GM04503 (cell line): Measurements from ENCODE around the gene FCER1G.

Experiments used
- DNase-seq: peaks from one replicate; pipeline ENCODE4 v3.0.0-alpha.2; 2012; ENCODE audit warnings: low read depth

The FCER1G gene

DNA sequence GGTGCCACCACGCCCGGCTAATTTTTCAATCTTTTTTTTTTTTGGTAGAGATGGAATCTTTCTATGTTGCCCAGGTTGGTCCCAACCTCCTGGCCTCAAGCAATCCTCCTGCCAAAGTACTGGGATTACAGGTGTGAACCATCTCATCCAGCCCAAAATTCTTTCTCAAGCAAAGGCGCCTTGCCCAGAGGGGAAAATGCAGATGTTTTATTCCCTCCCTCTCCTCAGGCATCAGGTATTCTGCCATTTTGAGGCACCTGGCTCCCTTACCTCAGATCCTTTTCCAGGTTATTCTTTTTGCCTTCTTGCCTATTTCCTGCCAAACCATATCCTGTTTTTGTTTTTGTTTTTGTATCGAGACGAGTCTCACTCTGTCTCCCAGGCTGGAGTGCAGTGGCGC is 26.7 kb upstream of the FCER1G start:
- DNase-seq: no peak

DNA sequence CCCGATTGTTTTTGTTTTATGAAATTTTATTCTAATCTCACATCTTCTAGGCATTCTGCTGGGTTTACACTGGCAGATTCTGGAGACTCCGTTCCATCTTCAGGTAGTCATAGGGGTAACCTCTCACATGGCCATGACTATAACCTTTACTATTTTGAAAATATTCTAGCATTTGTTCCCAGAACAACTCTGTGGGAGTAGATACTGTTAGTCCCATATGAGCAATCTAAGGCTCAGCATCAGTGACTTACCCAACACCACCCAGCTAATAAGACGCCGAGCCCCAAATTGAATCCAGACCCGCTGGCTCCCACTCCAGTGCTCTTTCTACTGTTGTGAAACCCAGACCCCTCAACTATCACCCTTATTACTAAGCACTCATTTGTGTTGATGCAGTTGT is 26.1 kb upstream of the FCER1G start:
- no peak for DNase-seq

- no peak for DNase-seq
These were observed 24.1 kb upstream of the FCER1G start for GRCh38 chr1:161190962-161191521.

DNA sequence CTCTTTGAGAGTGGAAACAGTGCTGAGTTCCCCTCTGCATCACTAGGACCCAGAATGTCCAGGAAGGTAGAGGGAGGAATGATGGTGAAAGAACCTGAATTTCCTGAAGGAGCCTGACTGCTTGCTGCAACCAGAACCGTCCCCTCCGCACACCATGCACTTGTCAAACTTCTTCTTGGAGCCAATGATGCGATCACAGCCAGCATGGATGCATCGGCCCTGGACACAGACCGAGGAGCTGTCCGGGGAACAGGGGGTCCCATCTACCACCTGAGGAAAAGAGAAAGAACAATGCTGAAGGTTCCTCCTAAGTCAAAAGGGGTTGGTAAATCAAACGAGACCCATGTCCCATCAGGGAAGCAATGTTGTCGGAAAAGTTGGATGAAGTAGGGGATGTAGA is 23.1 kb upstream of the FCER1G start:
- no peak for DNase-seq

- DNase-seq: no peak
These were observed 22.3 kb upstream of the FCER1G start for GRCh38 chr1:161192476-161193465.

DNA sequence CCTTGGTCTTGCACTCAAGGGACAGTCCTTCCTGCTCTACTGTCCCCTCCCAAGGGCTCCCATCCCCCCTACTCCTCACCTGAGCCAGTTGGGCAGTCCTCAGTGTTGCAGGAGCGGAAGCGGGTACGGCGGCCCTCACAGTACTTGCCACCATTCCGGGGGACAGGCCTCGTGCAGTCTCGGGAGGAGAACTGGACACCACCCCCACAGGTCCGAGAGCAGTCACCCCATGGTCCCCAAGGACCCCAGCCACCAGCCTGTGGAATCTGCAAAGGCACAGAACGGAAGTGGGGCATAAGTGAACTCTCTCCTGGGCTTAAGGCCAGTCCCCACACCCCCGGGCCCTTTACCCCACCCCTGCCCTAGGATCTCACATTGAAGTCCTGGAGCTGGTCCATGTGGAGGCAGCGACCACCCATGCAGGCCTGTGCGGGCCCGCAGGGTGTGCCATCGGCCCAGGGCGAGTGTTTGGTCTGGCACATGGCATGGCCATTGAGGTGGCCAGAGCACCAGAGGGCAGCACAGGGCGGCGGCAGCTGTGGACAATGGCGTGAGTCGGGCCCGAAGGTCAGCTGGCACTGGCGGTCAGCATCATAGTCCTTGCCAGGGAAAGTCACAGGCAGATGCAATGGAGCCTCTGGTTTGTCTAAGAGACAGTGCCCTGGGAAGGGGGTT is 21.4 kb upstream of the FCER1G start:
- DNase-seq: no peak

DNA sequence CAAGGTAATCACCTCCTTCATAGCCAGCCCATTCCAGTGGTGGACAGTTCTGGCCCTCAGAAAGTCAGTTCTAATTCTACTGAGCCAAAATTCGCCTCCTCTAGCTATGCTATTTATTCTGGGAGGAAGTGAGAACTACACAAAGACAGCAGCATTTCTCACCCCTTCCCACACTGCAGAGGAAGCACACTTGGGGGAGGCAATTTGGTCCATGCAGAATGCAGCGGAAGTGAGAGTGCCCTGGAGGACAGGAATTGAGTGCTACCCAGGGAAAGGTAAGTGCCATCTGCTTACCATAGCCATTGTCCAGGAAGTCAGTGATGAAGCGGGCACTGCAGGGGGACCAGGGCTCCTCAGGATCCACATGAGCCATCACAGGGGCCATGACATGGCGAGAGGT is 19.9 kb upstream of the FCER1G start:
- no peak for DNase-seq

- no peak for DNase-seq
These were observed 19.0 kb upstream of the FCER1G start for GRCh38 chr1:161196111-161196510.

DNA sequence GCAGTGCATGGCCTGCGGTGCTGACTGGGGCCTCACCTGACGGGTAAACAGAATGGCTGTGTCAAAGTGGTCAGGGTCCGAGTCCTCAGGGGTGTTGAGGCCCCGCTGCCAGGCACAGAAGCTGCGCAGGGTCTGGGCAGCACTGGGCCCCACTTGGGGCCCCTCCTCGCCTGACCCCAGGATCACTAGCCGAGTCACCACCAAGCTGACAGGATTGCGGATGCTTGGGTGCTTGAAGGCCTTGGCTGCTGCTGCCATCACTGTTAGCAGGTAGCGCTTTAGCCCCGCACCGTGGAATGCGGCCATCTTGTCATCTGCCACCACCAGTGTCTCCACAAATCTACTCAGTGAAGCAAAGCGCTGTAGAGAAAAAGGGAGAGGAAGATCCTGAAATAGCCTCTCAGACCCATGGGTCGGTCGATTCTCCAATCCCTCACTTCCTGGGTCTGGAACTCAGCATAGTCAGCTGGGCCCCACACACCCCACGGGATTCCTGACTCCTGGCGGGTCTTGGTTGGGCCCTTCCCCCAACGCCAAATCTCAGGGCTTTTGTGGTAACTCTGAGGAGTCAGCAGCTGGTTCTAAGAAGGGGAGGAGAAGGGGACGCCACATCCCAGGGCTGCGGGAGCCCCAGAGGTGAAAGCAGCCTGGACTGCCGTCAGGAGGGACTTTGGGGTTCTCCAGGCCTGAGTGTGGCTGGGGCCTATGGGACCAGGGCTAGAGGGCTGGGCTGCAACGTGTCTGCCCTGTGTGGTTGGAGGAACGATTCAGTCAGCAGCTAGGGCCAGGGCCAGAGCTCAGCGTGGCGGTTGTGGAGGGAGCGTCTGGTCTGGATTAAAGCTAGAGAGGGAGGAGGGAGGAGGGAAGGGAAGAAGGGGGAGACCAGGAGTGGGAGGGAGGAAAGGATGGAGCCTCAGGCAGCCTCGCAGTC is 18.3 kb upstream of the FCER1G start:
- peak; percentile 77 for DNase-seq

DNA sequence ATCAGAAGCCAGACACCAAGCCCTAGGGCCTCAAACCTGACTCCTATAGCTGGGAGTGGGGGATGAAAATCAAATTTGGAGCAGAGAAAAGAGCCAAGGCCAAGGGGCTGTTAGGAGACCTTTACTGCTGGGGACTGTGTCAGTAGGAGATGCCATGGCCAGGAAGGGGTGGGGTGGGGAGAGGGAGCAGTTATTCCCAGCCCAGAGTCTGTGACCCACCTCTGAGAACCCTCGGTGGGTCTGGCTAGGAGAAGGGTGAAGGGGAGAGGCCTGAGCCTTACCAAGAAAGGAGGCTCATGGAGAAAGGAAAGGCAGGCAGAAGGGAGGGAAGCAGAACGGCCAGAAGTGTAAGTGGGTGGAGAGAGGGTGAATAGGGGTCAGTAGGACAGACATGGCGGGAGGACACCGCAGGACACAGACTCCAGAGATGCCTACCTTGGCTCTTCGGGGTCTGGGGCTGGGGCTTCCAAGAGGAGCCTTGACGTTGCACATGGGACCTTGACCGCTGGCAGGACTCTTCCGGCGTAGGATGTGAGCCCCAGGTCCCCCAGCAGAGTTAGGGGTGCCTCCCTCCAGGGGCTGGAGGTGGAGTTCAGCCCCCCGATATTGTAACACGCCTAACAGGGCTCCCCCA is 17.4 kb upstream of the FCER1G start:
- no peak for DNase-seq

DNA sequence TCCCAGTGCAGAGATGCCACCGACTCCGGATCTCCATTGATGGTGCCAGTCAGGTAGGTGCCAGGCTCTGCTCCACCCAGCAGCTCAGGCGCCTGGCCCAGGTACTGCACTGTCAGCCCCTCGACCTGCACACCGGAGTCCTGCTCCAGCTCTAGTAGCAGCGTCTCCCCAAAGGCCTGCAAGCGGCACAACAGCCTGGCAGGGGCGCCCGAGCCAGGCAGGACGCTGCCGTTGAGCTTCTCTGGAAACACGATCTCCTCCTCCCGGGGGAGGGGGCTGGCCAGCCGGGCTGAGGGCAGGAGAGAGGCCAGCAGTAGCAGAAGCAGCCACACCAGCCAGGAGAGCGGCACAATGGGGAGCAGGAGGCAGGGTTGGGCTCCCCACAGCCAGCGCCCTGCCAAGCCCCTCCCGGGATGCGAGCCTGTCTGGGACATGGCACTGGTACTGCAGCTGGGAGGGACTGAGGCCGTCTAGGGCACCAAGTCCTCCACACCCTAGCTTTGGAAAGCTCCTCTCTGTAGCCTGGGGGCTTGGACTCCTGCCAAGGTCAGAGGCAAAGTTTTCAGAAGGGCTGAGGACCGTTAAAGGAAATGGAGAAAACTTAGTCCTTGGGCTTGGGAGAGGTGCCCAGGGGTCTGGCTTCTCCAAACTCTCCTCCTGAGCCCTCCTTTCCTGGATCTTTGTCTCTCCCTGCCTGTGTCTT is 16.8 kb upstream of the FCER1G start:
- DNase-seq: no peak

- DNase-seq: peak; percentile 65
These were observed 16.1 kb upstream of the FCER1G start, which contains the start of gene ADAMTS4 for GRCh38 chr1:161198897-161199431. ADAMTS4 (minus strand) TSS chr1:161199054; CDS start chr1:161198627, 427 bp downstream.

- DNase-seq: no peak
These were observed 15.5 kb upstream of the FCER1G start for GRCh38 chr1:161199506-161200139.

DNA sequence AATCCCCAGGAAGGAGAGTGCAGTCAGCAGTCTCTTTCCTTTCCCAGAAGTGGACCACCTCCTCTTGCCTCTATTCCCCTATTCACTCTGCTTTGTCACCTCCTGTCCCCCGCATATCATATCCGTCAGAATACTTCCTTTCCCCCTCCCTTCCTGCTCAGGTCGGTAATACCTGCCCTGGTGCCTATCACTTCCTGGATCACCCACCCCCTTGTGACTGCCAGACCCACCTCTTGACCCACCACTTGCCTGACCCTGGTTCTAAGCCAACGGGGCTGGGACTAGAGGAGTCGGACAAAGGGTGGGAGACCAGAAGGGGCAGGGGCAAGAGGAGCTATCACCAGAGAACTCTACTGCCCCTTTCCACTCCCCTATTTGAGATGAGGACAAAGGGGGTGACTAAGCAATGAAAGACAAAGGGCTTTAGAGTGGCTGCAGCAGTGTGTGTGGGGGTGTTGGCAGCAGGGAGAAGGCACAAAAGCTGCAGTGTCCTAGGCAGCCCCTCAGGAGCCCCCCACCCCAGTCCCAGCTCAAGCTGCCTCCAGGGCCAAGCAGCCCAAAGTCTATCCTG is 14.6 kb upstream of the FCER1G start:
- no peak for DNase-seq

- DNase-seq: peak; percentile 49
These were observed 13.9 kb upstream of the FCER1G start for GRCh38 chr1:161200992-161201835.

- DNase-seq: peak; percentile 95
These were observed 13.0 kb upstream of the FCER1G start, which contains the start of gene NDUFS2 for GRCh38 chr1:161201836-161202712. NDUFS2 (plus strand) TSS chr1:161202367; CDS start chr1:161202386, 19 bp downstream.

DNA sequence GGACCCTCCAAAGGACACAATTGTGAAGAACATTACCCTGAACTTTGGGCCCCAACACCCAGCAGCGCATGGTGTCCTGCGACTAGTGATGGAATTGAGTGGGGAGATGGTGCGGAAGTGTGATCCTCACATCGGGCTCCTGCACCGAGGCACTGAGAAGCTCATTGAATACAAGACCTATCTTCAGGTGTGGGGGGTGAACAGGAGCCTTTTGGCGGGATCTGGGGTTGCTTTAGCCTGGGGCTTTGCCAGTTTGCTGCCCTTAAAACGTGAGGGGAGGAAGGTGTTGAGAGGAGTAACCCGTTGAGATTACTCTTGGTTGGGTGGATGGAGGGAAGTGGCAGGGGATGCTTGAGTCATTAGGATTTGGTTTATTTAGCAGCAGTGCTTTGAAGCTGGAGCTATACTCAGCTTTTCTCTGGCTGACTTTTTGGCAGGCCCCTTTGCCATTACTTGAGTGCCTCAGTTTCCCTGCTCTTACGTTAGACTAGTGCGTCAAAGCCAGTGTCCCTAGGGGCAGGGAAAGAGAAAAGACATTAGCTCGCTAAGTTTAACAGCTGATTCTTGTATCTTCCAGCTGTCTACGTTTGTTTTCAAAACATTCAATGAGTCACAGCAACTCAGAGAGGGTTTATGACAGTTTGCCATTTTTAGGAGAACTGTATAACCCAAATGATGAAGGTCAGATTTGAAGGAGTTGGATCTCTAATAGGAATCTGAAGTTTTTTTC is 8.5 kb upstream of the FCER1G start:
- no peak for DNase-seq
